GM19372 (cell line): Measurements from ENCODE around the gene CTIF.
"Not testable (repeated sequence)": the region's sequence is repeated elsewhere in the genome, so short reads cannot be mapped to it uniquely, and the experiment has no call there.

Experiments
- ATAC-seq: cut with Tn5 transposase; IDR thresholded peaks from one replicate; pipeline ENCODE4 v1.9.1; 2021; ENCODE audit warnings: mild to moderate bottlenecking, low read depth, moderate library complexity; ENCODE audit not compliant: unreplicated experiment

Gene CTIF

DNA sequence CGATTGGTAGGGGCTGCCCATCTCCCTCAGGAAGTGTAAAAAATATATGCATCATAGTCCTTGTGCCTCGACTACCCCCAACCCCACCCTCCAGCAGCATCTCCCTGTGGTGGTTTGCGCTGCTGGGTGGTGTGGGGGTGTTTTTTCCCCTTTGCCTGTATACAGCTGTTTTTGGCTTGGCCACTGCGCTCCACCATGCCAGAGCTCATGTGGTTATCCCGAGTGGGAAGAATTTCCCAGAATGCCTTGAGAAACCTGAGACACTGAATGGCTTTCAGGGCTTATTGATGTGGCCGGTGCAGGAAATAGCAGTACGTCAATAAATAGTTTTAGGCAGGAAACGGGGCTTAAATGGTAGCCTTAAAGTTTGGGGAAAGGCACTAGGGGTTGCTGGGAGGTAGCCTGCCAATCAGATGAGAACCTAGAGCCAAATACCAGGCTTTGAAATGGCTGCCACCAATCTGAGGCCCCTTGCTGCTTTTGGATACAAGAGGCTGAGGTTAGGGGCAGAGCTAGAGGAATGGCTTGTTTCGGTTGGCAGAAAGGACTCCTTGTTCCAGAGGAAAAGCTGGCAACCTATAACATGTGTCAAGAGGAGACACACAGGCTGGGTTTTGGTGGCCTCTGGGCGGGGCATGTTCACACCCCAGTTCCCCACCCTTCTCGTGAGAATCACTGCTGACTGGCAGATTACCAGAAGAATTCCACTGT lies 267.9 kb downstream of the CTIF start:
- ATAC-seq = no peak

DNA sequence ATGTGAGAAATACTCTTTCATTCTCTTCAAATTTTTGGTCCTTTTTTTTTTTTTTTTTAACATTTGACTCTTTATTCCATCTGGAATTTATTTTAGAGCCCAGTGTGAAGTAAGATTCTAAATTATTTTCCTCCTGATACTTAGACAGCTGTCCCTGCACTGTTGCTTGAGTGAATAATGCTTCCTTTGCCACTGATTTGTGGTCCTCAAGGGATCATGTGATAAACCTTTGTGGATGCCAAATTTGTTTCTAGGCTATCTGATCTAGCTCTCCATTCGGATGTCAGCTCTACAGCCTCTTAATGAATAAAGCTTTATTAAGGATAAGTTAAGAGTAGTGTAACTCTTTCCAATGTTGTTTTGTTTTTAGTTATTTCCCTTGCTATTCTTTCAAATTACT lies 269.6 kb downstream of the CTIF start:
- ATAC-seq = no peak

DNA sequence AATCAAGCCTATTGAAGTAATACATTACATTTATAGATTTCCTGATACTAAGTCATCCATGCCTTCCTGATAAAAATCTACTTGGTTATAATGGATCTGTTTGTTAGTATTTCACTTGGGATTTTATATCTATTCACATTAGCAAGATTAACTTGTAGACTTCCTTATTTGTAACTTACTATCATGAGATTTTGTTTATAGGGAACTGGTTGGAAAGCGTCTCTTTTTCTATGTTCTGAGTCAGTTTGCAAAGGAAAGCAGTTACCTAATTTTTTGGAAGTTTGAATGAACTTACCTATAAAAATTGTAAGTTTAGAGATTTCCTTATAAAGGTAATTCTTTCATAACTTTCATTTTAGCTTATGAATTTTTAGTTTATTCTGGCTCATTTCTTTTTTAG lies 270.5 kb downstream of the CTIF start:
- no peak for ATAC-seq

DNA sequence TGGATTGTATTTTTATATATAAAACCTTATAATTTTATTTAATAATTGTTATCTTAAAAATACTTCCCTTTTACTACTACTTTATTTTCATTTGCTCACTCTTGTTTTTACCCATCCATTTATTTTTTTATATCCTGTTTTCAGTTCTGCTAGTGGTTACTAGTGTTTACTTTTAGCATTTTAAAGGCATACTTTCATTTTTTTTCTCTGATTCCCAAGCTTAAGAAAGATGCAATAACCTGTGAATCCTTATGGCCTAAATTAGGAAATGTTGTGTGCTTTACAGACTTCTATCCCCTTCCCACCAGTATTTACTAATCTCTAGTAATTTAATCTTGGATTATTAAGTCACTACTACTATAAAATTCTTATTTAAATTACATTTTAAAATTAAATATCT lies 272.0 kb downstream of the CTIF start:
- no peak for ATAC-seq

DNA sequence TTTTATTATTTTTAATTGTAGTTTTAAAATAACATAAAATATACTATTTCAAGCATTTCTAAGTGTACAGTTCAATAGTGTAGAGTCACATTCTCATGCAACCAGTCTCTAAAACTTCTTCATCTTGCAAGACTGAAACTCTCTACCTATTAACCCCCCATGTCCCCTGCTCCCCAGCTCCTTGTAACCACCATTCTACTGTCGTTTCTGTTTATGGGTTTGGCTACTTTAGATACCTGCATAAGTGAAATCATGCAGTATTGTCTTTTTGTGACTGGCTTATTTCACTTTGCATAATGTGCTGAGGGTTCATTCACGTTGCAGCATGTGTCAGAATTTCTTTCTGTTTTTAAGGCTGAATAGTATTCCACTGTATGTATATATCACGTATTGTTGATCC lies 272.6 kb downstream of the CTIF start:
- ATAC-seq = no peak

DNA sequence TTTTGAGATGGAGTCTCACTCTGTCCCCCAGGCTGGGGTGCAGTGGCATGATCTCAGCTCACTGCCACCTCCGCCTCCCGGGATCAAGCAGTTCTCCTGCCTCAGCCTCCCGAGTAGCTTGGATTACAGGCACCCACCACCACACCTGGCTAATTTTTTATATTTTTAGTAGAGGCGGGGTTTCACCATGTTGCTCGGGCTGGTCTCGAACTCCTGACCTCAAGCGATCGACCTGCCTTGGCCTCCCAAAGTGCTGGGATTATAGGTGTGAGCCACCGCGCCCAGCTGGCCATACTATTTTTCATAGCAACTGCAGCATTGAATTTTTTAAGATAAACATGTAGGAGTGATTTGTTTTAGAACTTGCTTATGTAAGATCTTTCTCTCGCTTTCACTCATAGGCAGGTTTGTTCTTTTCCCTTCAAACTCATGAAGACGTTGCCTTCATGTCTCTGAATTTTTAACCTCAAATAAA lies 273.2 kb downstream of the CTIF start:
- not testable (repeated sequence) for ATAC-seq

DNA sequence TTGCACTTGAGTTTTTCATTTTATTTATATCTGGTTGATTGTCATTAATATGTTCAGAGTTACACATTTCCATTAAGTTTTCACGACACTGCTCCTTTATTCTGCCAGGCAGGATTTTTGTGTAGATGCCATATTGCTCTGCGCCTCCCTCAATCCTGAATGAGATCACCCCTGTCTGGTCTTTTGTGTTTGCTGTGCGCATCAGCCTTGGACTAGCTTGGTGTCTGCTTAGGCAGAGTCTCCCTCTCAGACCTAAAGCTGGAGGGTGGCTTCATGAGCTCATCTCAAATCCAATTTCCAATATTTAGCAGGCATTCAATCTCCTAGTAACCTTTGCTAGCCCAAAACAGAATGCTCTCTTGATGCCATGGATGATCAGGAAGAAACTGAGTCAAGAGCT lies 274.5 kb downstream of the CTIF start:
- ATAC-seq = no peak

DNA sequence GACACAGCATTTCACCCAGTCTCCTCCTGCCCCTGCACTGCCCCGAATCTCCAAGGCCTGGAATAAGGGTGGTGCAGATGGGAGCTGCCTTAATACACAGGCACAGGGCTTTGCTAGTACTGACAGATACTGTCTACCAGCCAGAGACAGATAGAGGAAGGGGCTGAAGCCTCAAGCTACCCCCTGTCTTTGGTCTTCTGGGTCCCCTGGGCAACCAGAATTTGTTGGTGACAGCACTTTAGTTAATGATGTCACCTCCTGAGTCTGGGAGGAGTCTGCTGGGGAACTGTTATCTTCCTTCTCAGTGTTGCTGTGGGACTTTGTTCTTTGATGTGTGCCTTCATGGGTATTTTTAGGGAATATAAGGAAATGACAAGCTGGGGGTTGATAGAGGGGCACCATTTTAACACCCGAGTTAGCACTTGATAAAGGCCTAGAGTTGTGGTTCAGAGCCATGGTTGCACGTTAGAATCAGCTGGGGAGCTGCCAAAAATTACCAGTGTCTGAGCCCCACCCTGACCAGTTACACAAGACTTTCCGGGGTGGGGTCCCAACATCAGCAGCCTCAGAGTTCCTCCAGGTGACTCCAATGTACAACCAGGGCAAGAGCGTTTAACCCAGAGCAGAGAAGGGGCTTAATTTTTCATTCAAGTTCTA lies 275.1 kb downstream of the CTIF start:
- no peak for ATAC-seq

DNA sequence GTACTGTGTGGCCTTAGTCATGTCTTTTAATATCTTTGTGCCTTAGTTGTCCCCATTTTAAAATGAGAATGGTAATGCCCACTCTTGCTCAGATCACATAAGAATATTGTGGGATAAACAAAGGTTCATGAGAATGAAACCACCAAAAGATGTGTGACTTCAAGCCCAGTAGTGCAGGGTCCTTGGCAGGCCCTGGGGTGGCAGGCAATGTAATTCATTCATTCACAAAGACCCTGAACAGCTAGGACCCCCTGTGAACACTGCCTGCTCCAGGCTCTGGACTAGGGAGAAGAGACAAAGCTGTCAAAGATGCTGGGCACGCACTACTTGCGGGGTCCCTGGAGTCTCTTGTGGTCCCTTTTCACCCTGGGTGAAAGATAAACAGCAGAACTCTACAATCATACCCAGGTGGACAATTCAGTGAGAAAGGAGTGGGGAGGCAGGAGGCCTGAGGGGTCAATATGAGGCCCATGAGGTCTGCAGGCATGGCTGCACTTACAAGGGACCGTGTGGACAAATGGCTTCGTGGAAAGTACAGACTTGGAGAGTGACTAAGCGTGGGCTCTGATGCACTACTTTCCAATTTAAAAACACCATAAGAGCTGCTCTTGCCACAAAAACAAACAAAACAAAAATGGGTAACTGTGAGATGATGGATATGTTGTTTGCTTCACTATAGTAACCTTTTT lies 275.8 kb downstream of the CTIF start:
- no peak for ATAC-seq

DNA sequence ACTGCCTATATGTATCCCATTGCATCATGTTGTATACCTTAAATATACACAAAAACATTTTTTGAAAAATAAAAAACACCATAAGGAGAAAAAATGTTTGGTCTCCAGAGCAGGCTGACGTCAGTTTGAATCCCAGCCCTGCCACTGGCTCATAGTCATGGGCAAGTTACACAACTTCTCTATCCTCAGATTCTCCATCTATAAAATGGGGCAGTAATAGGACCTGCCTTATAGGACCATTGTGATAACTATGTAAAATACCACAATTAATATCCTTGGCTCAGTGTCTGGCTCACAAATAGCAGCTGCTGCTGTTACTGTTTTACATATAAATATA lies 276.3 kb downstream of the CTIF start:
- no peak for ATAC-seq

DNA sequence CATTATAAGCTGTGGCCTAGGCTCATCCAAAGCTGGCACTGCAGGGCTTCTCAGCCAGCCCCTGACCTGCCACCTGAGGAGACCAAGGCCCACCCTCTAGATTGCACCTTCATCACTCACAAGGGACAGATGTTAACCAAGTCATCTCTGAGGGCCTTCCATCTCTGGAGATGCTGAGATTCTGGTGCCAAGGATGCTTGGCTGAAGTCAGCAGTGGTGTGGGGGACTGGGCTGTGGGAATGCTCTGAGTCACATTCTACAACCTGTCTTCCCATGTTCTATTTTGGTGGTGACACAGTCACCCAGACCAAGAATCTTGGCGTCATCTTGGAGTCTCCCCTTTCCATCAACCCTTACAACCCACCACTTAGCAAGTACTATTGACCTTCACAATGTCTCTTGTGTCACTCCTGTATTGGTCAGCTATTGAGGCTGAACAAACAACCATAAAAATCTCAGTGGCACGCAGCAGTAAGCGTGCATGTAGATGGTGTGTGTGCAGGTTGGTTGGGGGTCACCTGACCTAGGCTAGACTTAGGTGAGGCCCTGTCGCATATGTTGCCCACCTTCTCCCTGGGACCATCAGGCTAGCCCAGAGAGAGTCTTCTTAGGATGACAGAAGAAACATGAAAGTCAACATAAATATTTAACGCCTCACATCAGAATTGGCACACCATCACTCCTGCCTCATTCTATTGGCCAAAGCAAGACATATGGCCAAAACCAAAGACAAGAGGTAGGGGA lies 276.9 kb downstream of the CTIF start:
- ATAC-seq = no peak

DNA sequence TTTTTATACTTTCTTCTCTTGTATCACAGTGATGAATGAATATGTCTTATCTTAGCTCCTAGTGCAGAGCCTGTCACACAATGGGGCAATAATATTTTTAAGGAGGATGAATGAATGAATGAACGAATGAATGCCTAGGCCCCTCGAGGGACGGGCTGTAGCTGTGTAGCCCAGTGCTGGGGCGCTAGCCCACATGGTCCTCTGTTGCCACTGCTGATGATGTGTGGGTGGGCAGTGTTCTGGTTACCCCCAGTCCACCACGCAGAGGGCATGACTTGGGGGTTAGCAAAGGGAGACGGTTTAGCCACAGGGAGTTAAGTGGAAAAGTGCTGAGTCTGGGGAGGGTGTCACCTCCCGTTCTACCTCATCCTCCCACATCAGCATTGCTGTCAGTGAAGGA lies 277.7 kb downstream of the CTIF start:
- no peak for ATAC-seq

DNA sequence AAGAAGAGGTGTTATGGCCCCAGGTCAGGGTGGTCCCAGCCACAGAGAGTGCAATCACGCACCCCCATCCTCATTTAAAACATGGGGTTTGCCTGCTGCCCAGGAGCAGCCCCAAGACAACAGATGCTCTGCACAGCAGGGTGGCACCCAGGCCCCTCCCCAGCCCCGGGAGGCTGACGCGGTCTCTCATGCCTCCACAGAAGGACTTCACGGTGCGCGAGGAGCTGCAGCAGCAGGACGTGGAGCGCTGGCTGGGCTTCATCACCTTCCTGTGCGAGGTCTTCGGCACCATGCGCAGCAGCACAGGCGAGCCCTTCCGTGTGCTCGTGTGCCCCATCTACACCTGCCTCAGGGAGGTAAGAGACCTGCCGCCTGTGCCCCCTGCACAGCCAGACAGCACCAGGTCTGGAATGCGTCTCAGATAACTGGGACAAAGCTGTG lies 278.2 kb downstream of the CTIF start:
- no peak for ATAC-seq

DNA sequence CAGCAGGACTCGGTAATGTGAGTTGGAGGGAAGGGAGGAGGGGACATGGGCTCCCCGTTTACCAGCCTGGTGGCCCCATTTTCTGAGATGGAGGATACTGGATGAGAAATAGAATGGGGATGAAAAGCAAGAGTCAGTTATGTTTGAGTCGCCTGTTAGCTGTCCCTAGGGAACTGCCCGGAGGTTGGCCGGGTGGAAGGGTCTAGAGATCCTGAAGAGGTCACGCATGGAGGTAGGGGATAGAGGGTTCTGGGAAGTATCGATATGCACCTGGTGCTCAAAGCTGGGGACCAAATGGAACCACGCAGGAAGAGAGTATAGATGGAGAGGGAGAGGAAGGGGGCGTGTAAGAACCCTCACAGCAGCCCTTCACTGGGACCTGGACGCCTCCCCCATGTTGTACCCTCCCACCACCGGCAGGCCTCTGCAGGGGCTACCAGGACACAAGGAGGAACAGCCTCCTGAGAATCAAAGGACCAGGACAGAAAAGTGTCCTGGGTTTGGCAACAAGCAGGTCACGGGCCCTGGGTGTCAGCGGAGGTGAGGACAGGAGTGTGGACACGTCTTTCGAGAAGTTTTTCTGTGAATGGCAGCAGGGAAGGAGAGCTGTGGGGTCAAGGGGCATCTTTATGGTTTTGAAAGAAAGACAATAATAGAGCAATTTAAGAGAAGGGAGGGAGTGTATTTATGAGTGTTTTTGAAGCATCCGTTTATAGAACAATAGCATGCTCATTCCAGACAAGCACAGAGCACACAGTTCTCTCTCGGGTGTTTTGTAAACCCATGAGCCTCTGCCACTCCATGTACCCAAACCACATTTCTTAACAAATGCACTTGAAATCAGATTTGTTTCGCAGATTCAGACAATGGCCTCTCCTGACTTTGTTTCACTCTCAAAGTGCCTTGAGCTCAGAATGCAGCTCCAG lies 279.8 kb downstream of the CTIF start:
- no peak for ATAC-seq

DNA sequence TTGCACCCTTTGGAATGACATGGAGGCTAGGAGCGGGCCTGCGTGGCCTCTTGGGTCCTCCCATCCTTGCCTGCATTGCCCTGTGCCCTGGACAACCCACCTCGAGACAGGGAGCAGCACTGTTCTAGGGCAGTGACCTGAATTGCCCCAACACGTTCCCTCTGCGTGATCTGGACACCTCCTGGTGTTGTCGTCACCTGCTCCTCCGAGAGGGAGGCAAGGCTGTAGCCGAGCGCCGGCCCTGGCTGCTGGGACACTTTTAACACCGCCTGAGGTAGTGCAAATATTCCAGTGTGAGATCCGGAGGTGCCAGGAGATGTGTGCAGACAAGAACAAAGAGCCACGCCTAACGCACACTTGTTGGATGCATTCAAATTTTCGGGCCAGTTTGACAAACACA lies 280.4 kb downstream of the CTIF start:
- ATAC-seq = no peak

DNA sequence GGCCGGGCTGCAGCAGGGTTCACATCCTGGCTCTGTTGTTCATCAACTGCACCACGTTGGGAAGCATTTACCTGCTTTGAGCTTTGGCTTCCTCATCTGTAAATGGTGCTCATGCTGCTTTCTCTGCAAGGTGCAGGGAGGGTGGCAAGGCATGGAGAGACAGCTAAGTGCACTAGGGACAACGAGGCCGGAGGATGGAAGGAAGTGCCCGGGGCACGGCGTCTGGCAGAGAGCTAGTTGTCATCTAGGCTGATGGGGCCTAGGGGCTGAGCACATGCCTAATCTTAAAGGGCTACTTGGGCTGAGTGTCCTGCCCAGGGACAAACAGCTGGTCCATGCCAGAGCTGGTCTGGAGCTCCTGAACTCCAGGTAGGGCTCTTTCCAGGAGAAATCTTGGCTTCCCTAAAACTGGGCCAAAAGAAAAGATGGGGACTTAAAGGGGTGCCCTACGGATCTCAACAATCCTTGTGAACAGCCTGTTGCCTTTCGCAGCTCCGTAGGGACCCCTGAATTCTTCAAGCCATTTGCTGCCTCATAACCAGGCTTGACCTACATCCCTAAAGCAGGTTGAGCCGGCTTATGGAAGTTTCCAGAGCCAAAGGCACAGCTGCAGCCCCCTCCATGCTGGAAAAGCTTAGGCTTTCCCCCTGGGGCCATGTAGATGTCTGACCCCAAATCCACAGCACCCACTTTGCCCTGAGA lies 281.1 kb downstream of the CTIF start:
- ATAC-seq = no peak

DNA sequence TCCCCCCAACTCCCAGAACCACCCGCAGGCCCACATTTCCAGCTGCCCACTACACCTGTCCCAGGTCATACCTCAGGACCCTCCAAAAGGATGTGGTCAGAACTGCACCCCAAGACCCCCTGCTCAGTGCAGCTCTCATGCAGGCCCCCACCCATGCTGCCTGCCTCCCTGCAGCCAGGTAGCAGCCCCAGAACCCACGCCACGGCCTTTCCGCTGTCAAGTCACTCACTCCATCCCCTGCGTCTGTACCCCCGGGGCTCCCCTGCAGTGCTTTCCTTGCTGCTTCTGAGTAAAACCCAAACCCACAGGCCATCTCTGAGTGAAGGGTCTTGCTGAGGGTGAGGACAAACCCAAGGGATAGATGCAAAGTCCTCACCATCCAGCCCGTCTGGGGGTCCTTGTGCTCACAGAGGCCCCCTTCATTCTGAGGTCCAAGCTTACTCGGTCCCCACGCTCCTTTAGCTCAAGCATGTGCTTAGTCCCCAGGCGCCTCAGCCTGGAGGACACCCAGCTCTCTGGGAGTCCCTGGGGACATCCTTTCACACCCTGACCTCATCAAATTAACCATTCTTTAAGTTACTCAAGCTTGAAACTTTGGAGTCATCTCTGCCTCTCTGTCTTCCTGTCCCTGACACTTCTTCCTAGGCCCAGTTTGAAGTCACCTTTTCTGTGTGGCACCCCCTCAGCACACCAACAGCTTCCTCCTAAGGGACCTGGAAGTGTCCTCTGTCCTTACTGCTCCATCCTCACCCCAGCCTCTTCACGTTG lies 281.8 kb downstream of the CTIF start:
- ATAC-seq = peak; percentile 87

DNA sequence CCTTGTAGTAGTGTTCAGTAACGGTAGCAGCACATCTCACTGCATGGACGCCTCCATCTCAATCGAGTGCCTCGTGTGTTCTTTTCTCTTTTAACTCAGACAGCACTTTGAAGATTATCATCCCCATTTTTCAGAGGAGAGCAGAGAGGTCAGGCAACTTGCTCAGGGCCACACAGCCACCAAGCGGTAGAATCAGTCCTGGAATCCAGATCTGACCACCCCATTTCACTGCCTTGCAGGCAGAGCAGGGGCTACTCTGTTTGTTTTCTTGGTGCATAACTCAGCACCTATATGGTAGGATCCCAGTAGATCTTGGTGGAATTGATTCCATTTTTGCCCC lies 282.4 kb downstream of the CTIF start:
- ATAC-seq = no peak

DNA sequence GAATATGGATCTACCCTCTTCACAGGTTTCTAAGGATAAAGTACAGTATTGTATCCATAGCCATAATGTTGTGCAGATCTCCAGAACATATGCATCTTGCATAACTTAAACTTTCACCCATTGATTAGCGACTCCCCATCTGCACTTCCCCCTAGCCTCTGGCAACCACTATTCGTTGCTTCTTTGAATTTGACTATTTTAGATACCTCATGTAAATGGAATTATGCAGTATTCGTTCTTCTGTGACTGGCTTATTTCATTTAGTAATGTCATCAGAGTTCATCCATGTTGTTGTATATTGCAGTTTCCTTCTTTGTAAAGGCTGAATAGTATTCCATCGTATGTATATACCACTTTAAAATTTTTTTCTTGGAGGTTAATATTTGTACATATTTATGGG lies 283.0 kb downstream of the CTIF start:
- ATAC-seq = no peak
